GM12875 (cell line): ENCODE data around the gene BMP7.
"Not testable (repeated sequence)": the region's sequence is repeated elsewhere in the genome, so short reads cannot be mapped to it uniquely, and the experiment has no call there.

Experiments used
- H3K4me3 ChIP-seq: one replicate; pipeline ENCODE4 v1.5.1; 2011; ENCODE audit warnings: low read depth, low read length, control low read depth
- CTCF ChIP-seq: IDR thresholded peaks from 2 replicates; pipeline ENCODE4 v1.5.1; 2011; ENCODE audit warnings: low read depth, mild to moderate bottlenecking, control low read depth, inconsistent platforms, low read length, moderate library complexity, borderline replicate concordance; ENCODE audit not compliant: insufficient read depth

The BMP7 gene

GRCh38 chr20:57241363-57241991, 25.0 kb downstream of the BMP7 start:
- TF ChIP-seq CTCF = no peak
- no peak overlapping the region for H3K4me3 ChIP-seq

GRCh38 chr20:57240581-57241362, 25.7 kb downstream of the BMP7 start:
- no peak for TF ChIP-seq CTCF
- no peak overlapping the region for H3K4me3 ChIP-seq

GRCh38 chr20:57239725-57240124, 26.7 kb downstream of the BMP7 start:
- not testable (repeated sequence) for H3K4me3 ChIP-seq

DNA sequence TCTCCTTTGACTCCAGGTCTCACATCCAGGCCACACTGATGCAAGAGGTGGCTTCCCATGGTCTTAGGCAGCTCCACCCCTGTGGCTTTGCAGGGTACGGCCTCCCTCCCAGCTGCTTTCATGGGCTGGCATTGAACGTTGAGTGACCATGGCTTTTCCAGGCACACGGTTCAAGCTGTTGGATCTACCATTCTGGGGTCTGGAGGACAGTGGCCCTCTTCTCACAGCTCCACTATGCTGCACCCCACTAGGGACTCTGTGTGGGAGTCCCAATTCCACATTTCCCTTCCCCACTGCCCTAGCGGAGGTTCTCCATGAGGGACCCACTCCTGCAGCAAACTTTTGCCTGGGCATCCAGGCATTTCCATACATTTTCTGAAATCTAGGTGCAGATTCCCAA, 27.1 kb downstream of the BMP7 start:
- not testable (repeated sequence) for H3K4me3 ChIP-seq

DNA sequence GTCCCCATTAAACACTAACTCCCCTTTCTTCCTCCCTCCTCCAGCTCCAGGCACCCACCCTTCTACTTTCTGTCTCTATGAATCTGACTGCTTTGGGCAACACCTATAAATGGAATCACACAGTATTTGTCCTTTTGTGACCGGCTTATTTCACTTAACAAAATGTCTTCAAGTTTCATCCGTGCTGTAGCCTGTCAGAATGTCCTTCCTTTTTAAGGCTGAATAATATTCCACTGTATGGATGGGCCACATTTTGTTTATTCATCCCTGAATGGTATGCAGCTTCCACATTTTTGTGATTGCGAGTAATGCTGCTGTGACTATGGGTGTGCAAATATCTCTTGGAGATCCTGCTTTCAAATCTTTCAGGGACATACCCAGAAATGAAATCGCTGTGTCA, 28.4 kb downstream of the BMP7 start:
- H3K4me3 ChIP-seq = no peak overlapping the region
- TF ChIP-seq CTCF = no peak

DNA sequence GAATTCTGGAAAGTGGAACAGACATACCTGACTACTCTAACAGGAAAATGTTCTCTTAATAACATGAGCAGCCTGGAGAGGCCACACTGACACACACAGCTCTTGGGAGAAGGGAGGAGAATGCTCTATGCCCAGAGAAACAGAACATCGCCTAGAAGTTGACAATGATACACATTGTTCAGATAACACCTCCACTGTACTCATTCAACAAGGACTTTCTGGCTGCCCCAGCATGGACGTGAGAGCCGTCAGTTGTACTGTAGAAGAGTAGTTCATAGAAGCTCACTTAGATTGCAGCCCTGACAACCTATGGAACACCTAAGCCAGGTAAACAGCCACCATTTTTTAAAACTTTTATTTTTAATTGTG, 28.9 kb downstream of the BMP7 start:
- no peak for TF ChIP-seq CTCF
- no peak overlapping the region for H3K4me3 ChIP-seq

GRCh38 chr20:57236813-57237584, 29.4 kb downstream of the BMP7 start:
- H3K4me3 ChIP-seq = no peak overlapping the region
- TF ChIP-seq CTCF = no peak
